GM21786 (cell line): ENCODE results near the gene SLC16A8.
"Not testable (repeated sequence)": the region's sequence is repeated elsewhere in the genome, so short reads cannot be mapped to it uniquely, and the experiment has no call there.

Experiments
- ATAC-seq: cut with Tn5 transposase; IDR thresholded peaks from one replicate; pipeline ENCODE4 v1.9.1; 2021; ENCODE audit not compliant: unreplicated experiment

The SLC16A8 gene

DNA sequence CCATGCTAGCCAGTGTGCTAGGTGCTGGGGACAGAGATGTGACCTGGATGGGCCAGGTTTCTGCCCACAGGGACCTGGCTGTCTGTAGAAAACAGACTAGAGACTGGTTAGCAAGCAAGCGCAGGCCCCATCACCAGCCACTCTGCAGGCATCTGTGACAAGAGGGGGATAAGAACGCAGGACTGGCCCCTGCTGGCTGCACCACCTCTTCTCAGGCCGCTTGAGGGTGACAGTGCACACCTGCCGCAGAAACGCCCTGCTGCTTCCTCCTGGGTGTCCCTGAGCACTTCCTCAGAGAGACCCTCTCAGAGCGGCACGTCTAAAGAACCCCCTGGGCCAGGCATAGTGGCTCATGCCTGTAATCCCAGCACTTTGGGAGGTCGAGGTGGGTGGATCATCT is 32.7 kb downstream of the SLC16A8 start:
- ATAC-seq: no peak

DNA sequence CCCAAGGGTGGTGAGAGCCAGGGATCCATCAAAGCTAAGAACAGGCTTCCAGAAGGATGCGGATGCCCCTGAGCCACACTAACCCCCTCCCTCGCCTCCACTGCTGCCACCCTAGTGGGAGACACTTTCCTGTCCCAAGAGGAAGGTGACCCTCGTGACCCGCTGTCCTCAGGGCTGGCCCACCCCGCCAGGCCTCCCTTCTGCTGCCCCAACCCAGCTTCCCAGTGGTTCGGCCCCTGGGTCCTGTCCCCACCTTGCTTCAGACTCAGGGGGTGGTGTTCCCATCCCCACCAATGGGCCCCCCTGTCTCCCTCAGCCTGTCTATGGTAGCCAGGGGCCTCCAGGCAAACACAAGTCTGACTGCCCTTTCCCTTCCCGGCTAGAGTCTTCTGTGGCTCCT is 33.3 kb downstream of the SLC16A8 start:
- no peak for ATAC-seq

DNA sequence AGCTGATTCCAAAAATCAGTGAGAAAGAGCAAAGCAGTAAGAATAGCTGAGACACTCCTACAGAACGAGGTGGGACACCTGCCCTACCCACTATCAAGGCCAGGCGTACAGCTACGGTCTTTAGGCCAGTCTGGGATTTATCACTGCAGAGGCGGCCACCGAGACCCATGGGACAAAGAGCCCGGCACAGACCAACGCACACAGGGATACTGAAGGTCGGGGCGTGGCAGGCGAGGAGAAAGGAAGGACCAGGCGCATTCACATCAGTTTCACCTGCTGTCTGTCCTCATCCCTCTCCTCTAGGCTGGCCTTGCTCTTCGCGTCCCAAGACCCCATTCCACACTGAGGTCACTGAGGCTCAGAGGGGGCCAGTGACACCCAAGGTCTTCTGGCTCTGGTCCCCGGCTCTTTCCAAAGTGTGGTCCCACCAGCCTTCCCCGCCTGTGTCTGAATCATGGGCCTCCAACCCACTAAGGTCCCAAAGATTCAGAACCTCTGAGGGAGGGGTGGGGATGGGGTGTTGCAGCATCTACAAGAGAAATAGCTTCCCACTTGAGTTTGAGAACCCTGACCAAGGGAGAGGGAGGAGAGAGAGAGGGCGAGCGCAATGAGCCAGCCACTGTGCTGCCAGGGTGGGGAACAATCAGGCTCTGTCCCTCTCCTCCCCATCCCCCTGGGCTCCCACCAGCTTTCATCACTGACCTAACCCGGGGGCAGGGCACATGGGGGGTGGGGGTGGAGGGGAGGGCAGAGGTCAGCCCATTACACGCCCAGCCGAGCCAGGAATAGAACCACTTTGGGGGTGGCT is 34.0 kb downstream of the SLC16A8 start:
- no peak for ATAC-seq

DNA sequence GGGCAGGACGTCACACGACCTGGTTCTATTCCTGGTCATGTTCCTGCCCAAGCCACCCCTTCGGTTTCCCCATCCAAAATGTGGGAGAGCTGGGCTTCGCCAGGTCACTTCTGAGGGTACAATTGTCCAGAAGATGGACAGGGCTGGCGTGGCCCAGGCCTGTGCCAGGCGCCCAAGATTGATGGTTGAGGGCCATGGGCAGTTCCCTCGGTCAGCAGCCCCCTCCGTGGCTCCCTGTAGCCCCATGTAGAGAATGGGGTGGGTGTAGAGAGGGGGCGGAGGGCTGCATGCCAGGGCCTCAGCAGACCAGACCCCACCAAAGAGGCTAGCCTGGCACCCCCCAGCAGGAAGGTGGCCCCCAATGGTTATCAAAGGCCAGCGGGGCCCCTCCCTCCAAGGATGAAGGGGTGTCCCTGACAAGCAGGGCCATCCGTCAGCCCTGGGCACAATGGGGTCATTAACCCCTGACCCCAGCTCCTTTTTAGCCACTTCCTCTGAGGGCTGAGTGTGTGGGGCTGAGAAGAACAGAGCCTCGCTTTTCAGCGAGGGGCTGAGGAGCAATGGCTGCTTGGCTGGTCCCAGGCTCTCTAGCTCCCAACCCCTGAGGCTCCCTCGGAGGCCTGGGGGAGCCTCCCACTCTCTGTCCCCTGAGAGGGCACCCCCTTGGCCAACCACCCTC is 37.8 kb downstream of the SLC16A8 start:
- ATAC-seq: no peak

DNA sequence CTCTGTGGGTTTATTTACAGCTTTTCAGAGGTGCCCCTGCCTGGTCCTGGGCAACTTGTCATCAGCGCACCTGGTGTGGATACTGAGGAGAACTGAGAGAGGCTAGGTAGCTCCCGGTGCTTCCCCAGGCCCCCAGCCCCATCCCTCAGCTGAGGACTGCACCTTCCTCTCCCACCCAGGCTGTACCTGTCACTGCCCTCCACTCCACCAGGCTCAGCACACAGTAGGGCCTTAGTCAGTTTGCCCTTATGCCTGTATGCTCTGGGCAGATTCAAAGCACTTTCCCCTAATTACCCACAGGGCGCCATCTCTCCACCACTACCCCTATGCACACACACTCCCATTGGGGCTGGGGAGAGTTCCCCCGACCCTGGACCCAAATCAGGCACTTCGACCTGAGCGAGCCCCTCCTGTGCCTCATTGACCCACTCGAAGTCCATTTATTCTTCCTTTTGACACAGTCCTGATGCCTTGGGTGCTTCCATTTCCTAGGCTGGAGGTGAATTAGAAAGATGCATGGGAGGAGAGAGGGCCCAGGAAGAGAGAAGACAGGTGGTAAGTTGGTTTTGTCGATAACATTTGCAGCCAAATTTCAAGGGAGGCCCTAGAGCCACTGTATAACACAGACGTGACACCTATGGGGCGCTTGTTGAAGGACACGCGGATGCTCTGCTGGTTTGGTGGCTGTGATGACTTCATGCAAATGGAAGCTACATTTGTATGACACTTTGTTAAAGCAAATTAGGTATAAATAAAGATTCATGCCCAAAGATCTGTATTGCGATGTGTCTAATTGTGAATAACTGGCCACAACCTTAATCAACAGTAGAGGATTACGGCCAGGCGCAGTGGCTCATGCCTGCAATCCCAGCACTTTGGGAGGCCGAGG is 40.6 kb downstream of the SLC16A8 start:
- ATAC-seq: no peak

DNA sequence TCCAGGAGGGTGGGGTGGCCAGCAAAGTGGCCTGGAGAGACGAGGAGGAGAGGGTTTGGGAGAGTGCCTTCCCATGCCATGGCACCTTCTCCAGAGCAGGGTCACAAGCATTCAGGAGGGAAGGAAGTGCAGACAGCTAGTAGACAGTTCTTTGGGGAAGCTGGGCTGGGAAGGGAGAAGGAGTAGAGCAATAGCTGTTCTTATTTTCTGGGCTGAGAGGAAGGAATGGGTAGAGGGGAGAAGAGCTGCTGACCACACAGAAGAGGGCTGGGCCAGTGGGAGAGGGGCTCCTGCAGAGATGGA is 41.5 kb downstream of the SLC16A8 start:
- no peak for ATAC-seq

DNA sequence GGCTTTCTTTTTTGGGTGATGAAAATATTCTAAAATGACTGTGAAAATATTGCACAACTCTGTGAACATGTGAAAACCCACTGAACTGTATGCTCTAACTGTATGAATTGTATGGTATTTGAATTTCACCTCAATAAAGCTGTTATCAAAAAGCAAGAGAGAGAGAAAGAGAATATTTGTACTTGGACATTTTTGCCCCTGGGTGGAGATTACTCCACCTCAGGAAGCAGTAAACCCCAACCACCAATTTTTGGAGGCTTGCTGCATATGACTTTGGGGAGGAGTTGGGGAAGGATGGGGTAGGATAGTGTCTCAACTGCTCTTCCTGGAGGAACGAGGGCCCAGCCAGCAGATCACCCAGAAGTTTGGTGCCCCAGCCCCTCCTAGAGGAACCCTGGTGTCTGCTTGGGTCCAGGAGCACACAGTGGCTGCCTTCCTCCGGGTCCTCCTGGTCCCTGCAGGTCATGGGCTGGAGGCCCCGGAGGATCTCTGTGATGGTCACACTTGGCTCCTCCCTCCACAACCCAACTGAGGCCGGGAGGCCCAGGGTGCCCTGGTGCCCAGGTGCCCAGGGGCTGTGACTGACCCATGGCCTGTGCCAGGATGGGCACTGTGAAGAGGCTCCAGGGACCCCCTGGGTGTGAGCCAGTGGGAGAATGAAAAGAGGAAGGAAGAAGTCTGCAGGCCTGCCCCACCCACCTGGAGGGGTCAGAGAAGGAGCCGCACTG is 42.1 kb downstream of the SLC16A8 start:
- ATAC-seq: no peak

DNA sequence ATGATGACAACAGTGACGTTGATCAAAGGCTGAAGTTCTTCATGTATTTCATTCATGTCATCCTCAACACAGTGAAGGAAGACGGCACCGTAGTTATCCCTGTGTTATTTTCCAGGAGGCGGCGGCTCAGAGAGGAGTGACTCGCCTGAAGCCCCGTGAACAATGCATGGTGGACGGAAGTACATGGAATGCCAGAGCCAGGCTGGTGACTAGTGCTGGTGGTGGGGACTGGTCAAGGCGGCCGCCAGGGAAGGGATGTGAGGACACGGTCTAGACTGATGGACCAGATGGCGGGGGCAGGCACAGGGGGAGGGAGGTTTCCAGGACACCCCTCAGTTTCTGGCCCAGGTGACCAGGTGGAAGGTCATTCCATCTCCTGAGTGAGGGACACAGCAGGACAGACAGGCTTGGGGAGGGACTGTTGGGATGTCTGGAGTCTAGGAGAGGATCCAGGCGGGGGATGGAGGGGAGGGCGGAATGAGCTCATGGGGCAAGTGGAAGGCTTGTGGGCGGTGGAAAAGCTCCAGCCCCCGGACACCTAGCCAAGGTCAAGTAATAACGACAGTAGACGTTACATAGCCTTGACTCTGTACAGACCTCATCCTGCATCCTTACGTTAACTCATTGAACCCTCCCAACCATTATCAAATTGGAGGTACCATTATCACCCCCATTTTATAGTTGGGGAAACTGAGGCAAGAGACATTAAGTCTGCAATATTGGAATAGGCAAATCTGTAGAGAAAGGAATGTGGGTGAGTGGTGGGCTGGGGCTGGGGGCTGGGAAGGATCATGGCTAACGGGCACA is 42.8 kb downstream of the SLC16A8 start:
- no peak for ATAC-seq

DNA sequence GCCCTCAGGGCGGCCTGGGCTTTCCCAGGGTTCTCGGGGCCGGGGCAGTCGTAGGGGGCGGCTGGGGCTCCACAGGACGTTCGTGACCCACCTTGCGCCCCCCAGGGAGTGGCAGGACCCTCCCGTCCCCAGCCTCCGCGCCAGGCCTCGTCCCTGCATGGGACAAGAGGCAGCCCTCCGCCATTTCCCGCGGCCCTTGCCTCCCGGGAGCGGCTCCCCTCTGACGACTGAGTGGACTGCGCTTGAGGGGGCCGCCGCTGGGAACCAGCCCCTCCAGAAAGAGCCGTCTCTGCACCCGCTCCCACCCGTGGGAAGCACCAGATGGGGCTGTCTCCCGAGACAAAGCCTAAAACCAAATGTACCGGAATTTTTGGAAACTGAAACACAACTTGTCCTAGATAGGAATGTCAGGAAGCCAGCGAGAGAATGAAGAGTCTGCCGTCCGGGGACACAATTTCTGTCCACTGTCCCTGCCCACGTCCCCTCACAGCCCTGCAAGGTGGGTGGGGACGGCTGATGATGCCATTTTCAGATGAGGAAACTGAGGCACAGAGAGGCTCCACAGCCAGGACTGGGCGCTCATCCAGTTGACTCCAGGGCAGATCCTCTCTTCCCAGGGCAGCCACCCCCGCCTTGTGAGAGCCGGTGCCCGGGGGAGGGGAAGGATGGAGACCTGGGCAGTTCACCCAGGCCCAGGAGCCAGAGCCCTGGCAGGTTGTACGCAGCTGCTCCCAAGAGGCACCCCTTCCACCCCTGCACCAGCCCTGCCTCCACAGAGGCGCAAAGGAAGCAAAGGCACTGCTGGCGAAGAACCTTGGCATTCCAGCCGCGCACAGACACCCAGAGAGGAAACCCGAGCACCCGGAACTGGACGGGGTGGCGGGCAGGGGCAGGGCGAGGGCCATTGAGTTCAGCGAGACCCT is 44.8 kb downstream of the SLC16A8 start:
- no peak for ATAC-seq

DNA sequence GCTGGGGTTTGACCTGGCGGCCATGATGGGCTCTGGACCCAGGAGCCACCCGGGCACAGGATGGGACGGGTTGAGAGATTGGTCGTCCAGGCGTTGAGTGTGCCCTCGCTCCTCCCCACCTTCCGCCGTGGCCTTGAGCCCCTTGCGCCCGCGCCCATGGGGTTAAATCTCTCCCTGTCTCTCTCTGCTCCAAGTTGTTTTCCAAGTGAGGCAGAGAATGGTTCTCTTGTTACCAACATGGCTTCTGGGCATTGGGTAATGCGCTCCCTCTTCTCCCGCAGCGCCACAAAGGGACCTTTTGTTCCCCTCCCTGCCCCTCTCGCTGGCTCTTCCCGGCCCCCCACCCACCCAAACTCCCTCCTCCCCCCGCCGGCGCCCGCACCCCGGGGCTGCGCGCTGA is 45.6 kb downstream of the SLC16A8 start:
- ATAC-seq: no peak

DNA sequence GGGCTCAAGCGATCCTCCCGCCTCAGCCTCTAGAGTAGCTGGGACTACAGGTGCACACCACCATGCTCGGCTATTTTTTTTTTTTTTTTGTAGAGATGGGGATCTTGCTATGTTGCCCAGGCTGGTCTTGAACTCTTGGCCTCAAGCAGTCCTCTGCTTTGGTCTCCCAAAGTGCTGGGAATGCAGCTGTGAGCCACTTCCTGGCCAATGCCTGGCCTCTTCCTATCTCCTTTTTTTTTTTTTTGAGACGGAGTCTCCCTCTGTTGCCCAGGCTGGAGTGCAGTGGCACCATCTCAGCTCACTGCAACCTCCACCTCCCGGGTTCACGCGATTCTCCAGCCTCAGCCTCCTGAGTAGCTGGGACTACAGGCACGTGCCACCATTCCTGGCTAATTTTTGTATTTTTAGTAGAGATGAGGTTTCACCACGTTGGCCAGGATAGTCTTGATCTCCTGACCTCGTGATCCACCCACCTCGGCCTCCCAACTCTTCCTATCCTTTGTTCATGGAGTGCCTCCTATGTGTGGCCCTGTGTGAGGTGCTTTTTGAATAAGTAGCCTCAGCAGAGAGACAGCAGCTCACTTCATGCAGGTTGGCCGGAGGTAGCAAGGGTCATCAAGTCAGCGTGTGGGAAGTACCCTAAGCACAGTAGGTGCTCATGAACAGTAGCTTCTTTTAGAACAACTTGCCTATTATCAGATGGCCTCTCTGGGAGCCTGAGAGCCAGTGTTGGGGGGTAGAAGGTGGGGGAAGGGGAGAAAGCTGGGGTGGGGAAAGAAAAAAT is 46.4 kb downstream of the SLC16A8 start:
- ATAC-seq: not testable (repeated sequence)

DNA sequence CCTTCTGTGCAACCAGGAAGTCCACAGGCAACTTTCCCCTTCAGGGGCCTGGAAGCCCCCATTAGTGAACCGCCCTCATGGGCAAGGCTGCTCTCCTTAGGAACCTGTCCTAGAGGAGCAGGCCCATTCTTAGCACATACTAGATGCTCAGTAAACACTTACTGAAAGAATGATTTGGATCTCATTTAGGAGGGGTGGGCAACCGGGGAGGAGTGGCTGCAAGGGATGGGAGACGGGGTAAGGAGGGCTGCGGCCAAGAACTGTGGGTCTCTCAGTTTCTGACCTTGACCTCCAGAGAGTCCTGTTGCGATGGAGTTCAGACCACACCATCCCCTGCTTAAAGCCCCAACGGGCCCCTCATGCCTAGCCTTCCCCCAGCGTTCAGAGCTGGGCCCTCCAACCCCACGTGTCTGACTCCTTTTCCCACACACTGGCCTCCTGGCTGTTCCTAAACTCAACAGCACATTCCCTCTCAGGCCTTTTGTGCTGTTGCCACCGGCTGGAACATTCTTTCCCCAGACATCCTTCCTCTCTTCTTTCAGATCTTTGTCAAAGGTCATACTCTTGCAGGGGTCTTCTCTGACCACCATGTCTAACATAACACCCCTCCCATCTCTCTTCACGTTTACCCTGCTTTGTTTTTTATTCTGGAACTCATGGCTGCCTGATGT is 47.5 kb downstream of the SLC16A8 start:
- ATAC-seq: no peak

DNA sequence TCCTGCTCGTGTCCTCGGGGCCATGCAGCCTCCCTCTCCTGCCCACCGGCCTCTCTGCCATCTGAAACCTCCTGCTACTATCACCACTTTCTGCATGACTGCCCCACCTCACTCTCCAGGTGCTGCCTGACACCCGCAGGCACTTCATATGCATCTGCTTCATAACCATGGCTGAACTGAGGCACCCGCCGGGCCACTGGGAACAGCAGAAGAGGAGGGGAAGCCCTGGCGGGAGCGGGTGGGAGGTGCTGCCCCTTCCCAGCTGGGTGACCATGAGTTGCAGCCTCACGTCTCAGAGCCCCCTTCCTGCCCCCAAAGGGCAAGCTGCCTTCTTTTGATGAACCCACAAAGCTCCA is 48.5 kb downstream of the SLC16A8 start:
- ATAC-seq: no peak

DNA sequence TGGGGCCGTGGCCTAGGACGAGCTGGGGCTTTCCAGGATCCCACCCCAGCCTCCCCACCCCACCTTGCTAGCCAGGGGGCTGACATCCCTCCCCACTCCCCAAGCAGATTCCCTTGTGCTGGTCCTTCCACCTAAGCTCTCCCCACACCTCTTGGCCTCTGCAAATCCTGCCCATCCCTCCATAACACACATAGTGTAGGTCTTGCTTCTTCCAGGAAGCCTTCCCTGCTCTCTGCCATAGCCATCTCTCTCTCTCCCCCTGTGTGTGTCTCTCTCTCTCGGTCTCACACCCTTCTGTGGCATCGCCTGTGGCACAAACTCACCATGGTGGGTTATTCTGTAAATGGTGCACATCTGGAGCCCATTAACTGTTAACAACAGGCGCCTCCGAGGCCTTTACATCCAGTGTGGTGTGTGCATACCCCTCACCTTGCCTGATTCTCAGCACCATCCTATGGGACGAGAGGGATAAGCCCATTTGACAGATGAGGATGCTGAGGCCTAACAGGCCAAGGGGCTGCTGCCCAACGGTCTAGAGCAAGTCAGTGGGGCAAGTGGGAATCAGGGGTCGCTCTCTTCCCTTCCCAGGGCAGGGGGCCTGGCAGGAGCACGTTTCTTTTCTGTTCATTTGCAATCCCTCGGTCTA is 49.0 kb downstream of the SLC16A8 start:
- no peak for ATAC-seq

DNA sequence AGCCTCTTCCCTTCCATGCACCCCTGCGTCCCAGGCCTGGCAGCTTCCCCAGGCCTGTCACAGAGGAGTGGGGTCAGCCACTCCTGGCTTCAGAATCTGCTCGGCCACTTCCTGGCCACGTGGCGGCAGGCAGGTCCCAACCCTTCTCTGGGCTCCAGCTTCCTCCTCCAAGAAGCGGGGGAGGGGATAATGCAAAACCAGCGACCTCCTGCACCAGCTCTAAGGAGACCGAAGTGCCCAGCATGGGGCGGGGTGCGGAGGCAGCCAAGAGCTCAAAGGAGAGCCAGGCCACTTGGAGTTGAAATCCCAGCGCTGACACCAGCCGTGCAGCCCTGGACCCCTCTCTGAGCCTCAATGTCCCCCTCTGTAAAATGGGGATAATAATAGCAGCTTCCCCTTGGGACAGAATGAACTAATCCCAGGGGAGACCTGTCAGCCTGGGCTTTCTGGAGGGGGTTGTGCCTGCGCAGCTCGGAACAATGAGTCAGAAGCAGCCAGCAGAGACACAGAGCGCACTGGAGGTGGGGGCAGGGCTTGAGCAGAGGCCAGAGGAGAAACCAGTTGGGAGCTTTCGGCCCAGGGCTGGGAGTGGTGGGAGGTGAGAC is 49.6 kb downstream of the SLC16A8 start:
- ATAC-seq: no peak

DNA sequence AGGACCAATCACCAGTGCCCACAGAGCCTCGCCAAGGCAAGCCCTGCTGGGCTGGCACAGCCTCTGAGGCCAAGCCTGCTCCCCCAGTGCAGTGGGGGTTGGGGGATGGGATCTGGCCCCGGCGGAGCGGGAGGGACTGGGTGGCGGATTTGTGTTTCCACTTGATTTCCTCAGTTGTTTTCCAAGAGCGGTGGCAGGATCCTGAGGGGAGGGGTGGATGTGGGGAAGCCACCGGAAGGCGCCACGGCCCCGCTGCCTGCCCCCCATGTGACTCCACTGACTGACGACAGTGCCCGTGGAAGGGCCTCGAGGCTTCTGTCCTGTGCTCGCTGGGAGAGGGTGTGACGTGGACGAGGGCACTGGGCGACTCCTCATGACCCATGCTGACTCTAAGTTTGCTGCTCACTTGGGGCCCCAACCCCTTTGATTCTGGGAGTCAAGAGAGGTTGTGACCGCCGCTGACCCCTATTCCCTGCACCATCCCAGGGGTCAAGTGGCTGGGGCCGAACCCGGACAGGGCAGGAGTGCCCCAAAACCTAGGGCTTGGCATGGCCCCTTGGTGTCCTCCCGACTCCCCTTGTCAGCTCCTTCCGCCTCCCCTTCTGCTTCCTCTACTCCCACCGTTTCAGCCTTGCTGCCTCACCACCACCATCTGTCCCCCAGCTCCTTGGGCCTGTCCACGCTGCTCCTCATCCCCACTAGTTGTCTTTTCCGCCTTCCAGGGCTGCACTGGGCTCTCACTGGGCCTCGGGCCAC is 50.3 kb downstream of the SLC16A8 start:
- ATAC-seq: no peak
